Activated naive CD8-positive, alpha-beta T cell treated with anti-CD3 and anti-CD28 coated beads, Interleukin-2, amount 50 U/mL, for 16 hours (primary cell): ENCODE results near the gene IFT74.
A peak's percentile ranks its signal among the peaks of the same experiment; 100 is the strongest.

ENCODE experiments used
- DNase-seq: peaks from one replicate; pipeline ENCODE4 v3.0.0-alpha.2; 2020; ENCODE audit warnings: low read depth, low spot score

IFT74 gene

DNA sequence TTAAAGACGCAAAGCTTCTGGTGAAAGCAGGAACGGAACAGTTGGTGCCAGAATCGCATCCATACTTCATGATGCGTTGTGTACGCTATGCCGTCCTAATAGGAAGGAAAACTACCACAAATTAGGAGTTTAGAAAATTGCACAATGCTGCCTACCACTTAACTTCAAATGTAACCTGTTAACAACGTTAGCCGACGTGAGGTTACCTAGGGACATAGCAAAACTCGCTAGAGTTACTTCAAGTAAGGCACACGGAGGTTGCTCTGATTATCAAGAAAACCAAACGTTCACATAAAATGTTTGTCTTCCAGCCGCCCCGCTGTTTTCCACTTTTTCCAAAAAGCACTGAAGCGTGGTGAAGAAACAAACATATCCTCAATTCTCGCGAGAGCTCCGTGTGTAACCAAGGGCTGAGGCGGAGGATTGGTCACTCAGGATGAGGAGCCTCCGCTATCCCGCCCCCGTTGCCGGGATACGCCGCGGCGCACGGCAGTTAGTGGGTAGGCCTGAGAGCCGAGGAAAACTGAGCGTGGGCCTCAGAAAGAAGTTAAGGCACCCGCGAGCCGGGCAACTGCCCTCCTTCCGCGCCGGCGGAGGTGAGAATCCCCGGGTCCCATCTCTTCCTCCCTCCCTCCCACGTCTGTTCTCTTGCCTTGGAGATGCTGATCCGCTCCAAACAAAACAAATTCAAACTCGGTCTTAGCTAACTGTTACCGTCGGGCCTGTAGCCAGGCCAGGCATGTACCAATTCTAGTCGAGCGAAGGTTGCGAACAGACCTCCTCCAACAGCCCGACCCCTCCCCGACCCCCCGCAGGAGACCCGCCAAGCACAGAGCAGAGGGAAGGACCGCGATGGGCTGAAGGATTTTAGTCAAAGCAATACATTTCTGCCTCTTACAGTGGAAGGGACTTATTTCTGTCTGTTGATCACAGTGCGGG is at the start of gene IFT74:
IFT74 (plus strand) TSS at position 492 of the 939 bp plus-strand sequence. CDS start 5,556 bp downstream, outside the sequence.
- DNase-seq, result peak; percentile 87

GRCh38 chr9:26913138-26913668 is 43.0 kb upstream of the IFT74 start:
- no peak for DNase-seq

DNA sequence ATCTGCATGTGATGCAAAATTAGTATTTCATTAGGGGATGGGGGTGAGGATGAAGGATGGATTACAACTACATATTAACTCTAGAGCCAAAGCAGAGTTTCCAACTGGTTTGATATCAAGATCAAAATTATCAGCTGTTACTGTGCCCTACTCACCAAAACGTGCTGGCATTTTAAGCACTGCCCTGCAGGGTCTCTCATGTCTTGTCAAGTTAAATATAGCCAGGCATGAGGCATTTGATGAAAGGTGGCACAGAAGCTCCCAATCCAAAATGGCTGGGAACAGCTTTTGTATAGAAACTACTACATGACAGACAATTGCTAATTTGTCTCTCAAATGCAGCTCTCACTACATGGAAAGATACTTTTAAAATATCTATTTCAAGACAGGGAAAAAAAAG is 36.5 kb upstream of the IFT74 start:
- no peak for DNase-seq

- no peak for DNase-seq
Measured at GRCh38 chr9:26925609-26926008, 30.6 kb upstream of the IFT74 start.

DNA sequence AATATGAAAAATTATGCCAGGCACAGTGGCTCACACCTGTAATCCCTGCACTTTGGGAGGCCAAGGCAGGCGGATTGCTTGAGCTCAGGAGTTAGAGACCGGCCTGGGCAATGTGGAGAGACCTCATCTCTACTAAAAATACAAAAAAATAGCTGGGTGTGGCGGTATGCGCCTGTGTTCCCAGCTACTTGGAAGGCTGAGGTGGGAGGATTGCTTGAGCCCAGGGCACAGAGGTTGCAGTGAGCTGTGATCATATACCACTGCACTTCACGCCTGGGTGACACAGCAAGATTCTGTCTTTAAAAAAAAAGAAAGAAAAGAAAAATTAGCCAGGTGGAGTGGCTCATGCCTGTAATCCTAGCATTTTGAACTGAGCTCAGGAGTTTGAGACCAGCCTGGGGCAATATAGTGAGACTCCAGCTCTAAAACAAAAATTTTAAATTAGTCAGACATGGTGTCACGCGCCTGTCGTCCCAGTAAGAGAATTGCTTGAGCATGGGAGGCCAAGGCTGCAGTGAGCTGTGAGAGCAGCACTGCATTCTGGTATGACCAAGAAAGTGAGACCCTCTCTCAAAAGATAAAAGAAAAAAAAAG is 27.2 kb upstream of the IFT74 start:
- no peak for DNase-seq

DNA sequence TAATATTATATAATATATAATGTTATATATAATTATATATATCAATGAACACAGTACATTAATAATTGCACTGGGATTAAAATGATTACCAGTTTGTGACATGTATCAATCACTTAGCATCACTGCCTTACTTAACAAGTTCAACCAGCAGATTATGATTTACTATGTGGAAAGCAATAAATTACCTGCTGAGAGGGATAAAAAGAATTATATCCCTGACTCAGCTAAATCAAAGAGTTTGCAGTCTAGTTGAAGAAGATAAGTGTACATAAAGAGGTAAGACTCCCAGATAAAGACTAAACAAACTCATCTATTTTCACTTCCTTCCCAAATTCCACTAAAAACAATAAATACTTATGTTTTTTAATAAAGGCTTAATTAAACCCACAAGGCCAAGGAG is 20.4 kb upstream of the IFT74 start:
- no peak for DNase-seq

- DNase-seq, result no peak
Measured at GRCh38 chr9:26937816-26938371, 18.3 kb upstream of the IFT74 start.

DNA sequence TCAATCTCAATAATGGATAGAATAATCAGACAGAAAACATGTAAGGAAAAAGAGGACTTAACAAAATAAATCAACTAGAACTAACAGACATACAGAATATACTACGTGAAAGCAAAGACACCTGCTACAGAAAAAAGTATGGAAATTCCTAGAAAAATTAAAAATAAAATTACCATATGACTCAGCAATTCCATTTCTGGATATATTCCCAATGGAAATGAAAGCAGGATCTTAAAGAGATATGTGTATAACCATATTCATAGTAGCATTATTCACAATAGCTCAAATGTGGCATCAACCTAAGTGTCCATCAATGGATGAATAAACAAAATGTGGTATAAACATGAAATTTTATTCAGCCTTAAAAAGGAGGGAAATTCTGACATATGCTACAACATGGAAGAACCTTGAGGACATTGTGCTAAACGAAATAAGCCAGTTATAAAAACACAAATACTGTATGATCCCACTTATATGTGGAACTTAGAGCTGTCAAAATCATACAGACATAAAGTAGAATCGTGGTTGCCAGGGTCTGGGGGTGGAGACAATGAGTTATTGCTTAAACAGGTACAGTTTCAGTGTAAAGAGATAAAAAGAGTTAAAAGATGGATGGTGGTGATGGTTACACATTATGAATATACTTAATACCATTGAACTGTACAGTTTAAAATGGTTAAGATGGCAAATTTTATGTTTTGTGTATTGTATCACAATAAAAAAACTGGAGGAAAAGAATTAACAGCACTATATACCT is 16.1 kb upstream of the IFT74 start:
- DNase-seq, result no peak

DNA sequence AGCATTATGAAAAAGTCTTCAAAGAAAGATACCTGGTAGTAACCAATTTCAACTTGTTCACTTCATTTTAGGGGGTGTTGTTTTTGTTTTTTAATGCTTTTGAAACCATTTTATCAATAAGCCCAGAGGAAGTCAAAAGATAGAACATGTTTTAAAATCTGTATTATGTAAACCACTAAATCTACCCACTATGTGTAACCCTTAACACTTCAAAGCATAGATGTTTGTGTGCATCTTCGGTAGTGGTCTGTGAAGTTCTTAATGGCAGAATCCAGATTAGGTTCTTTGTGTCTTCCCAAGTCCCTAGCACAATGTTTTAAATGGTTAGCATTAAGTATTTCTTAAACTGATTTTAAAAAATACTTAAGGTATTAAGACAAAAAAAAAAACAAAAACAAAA is 15.4 kb upstream of the IFT74 start:
- no peak for DNase-seq

DNA sequence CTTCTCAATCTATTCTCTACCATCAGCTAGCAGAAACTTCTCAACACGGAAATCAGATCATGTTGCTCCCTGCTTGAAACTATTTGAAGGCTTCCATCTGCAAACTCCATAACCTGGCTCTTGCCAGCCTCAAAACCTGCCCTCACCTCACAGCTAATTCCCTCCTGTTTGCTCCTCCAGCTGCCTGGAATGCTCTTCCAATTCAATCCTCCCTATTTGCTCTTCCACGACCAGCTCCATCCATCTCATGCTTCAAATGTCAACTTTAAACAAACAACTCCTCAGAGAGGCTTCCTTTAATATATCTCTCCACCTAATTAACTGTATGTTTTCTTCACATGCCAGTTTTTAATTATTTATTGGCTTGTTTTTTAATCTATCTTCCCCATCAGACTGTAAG is 10.6 kb upstream of the IFT74 start:
- no peak for DNase-seq

DNA sequence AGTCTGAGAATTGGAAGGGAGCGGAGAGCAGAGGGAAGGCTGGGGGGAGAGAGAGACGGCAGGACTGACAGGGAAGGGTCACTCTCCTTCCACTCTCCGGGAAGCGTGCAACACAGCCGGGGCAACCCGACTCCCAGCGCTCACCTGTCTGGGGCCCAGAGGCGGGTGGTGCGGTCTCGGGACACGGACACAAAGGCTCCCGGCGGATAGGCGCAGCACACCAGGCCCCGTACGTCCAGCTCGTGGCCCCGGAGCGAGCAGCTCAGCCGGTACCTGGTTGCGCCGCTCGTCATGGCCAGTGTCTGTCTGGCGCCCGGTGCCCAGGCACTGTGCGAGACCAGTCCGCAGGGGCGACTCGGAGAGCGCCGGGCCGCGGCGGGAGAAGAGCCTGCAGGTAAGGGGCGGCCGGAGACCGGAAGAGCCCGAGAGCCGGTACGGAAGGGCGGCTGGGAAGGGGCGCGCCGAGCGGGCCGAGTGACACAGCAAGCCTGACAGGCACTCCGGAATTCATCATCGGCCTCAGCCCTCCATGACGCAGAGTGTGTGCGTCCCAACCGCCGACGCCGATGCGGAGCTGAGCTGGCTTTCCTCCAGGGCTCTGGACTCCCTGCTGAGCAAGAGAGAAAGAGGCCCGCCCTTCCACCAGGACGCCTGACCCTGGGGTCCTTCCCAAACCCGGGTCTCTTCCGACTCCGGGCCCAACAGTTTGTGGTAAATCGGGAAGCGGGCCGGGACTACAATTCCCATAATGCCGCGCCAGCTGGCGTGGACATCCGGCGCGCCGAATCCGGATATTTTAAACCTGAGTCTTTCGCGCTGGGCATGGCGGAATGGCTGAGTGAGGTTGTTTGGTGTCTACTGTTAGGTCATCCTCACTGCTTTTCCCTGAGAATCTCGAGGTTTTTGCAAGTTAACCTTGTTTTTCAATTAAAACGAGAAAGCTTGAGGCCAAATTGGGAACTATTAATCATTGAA is 9.2 kb upstream of the IFT74 start, which contains the start of gene PLAA:
PLAA (minus strand) TSS at position 490 of the 975 bp plus-strand sequence; CDS start at position 293, 197 bp downstream.
- peak; percentile 66 for DNase-seq

GRCh38 chr9:26947736-26948135 is 8.5 kb upstream of the IFT74 start:
- DNase-seq, result no peak

DNA sequence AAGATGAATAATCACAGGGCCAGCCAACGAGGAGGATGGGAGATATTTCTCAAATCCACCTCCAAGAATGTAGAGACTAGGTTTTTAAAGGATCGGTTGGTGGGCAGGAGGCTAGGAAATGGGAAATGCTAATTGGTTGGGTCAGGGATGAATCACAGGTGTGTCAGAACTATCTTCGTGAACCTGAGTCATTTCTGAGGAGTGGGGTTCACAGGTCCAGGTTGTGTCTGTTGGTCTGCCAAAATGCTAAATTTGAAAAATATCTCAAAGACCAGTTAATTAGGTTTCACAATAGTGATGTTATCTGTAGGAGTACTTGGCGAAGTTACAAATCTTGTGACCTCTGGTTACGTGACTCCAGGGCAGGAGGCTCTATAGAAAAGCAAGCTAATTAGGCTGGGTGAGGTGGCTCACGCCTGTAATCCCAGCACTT is 6.6 kb upstream of the IFT74 start:
- no peak for DNase-seq

DNA sequence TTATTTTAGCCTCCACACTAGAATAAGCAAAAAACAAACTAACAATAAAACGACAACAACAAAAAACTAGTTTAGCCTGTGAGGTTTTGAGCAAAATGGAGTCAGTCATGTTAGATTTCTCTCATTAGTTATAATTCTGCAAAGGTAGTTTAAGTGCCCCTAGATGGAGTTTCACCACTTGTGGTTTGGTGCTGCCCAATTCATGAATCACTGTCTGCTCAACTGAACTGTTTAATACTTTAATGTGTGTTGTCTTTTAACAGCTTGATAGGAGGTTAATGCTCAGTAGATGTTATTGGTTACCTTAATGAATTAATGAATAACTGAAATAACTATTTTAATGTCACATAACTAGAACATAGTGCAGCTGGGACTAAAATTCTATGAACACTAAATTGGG is 5.7 kb upstream of the IFT74 start:
- DNase-seq, result no peak

DNA sequence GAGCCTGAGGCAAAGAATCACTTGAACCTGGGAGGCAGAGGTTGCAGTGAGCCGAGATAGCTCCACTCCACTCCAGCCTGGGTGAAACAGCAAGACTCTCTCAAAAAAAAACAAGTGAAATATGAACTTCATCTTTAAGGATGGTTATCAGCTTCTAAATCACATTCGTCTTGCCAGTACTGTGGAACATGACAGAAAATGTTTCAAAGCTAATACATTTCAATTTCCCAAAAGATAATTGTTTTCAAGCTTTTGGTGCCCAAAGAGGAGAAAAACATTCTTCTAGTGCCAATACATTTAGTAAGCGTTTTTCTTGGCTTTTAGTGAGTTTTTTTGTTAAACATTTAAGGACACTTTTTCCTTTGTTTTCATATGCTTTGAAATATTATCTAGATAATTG is 4.4 kb upstream of the IFT74 start:
- no peak for DNase-seq

GRCh38 chr9:26954050-26954508 is 2.1 kb upstream of the IFT74 start:
- no peak for DNase-seq

DNA sequence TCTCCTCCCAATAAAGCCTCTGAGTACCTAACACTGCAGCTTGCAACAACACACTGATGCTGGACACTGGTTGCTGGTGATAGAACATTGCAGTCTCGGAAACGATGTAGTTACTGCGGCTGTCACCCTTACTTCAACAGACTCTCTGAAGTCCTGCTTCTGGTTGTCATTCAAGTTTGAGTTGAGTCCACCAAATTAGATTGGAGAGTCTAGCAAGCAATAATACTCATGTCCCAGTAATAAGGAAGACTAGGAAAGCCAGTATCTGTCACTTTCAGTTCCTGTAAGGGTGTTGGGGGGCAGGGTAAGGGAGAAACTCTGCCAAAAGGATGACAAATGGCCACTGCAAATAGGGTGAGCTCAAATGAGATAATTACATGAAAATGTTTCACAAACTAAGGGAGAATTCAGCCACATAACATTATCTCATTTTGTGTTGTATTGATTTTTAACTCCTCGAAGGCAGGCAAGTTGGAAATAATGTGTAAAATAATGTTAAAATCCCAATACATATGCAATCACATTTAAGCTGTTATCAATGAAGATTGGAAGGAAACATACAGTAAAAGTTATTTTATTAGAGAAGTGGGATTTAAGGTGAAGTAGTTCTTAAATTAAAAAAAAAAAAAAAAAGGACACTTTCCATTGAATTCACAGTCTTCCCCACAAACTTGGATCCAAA is 849 bp upstream of the IFT74 start:
- no peak for DNase-seq

DNA sequence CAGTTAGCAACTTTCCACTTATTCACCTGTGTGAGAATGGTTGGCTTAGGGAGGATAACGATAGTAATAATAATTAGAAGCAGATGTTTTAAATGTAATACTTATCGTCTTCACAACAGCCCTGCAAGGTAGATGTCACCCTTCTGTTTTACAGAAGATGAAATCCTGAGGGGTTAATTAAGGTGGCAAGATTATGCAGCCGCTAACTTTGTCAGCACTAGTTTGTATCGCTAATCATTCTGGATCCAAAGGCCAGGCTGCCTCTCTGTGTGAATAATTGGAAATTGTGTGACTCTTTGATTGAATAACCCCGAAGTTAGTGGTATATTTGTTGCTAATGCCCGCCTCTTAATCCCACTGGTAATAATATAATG is 635 bp downstream of the IFT74 start:
- no peak for DNase-seq

DNA sequence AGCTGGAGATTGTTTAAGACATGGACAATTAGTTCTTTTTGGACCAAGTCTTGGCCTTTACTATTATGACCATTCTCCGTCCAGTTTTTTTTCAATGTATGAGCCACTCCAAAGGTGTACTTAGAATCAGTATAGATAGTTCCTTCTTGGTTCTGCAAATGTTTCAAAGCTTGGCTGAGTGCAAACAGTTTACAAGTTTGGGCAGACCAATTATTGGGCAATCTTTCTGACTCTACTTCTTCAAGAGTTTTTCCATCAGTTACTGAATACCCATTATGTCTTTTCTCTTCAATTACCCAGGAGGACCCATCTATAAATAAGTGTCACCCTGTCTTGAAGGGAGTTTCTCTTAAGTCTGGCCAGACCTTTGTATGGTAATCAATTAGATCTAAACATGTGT is 15.5 kb downstream of the IFT74 start:
- no peak for DNase-seq

GRCh38 chr9:26973989-26974388 is 17.8 kb downstream of the IFT74 start:
- no peak for DNase-seq
